NCI-H2171 (cell line): ENCODE measurements around the gene ATXN10.
"Not testable (repeated sequence)": the region's sequence is repeated elsewhere in the genome, so short reads cannot be mapped to it uniquely, and the experiment has no call there.

Experiments used
- DNase-seq: peaks from one replicate; lab custom pipeline; 2025; lab: John Stamatoyannopoulos, UW

ATXN10 gene

GRCh38 chr22:45785458-45785857, 113.8 kb downstream of the ATXN10 start:
- DNase-seq = no peak

GRCh38 chr22:45786726-45787125, 115.1 kb downstream of the ATXN10 start:
- DNase-seq = no peak

- DNase-seq = no peak
Measured at GRCh38 chr22:45787759-45788158, 116.1 kb downstream of the ATXN10 start.

GRCh38 chr22:45788522-45788921, 116.9 kb downstream of the ATXN10 start:
- DNase-seq = no peak

- no peak for DNase-seq
Measured at GRCh38 chr22:45790401-45790800, 118.8 kb downstream of the ATXN10 start.

GRCh38 chr22:45793161-45793560, 121.5 kb downstream of the ATXN10 start:
- DNase-seq = no peak

- no peak for DNase-seq
Measured at GRCh38 chr22:45793892-45794291, 122.3 kb downstream of the ATXN10 start.

GRCh38 chr22:45796009-45796408, 124.4 kb downstream of the ATXN10 start:
- DNase-seq = not testable (repeated sequence)

- no peak for DNase-seq
Measured at GRCh38 chr22:45799291-45799690, 127.7 kb downstream of the ATXN10 start.

- DNase-seq = no peak
Measured at GRCh38 chr22:45802054-45802453, 130.4 kb downstream of the ATXN10 start.

GRCh38 chr22:45804319-45804985, 132.8 kb downstream of the ATXN10 start:
- no peak for DNase-seq

- DNase-seq = no peak
Measured at GRCh38 chr22:45804986-45805325, 133.3 kb downstream of the ATXN10 start.

- no peak for DNase-seq
Measured at GRCh38 chr22:45805413-45805812, 133.8 kb downstream of the ATXN10 start.

GRCh38 chr22:45807156-45807915, 135.7 kb downstream of the ATXN10 start:
- DNase-seq = no peak

- DNase-seq = no peak
Measured at GRCh38 chr22:45812910-45813309, 141.3 kb downstream of the ATXN10 start.

- DNase-seq = no peak
Measured at GRCh38 chr22:45814198-45814597, 142.6 kb downstream of the ATXN10 start.

- DNase-seq = no peak
Measured at GRCh38 chr22:45816776-45817175, 145.1 kb downstream of the ATXN10 start.

- DNase-seq = no peak
Measured at GRCh38 chr22:45817745-45818423, 146.2 kb downstream of the ATXN10 start.

- no peak for DNase-seq
Measured at GRCh38 chr22:45818424-45819085, 146.9 kb downstream of the ATXN10 start.

GRCh38 chr22:45819305-45819704, 147.7 kb downstream of the ATXN10 start:
- no peak for DNase-seq

GRCh38 chr22:45823336-45823735, 151.7 kb downstream of the ATXN10 start:
- no peak for DNase-seq

GRCh38 chr22:45826520-45826919, 154.9 kb downstream of the ATXN10 start:
- DNase-seq = no peak

GRCh38 chr22:45828841-45829240, 157.2 kb downstream of the ATXN10 start:
- no peak for DNase-seq
